Coronary artery (tissue), 2 donors: ENCODE results near the gene FBLN2.

Experiments used
- DNase-seq: peaks from one replicate; pipeline ENCODE4 v3.0.0-alpha.2; 2017; ENCODE audit warnings: low spot score
- H3K27ac ChIP-seq, 2 donors: fragments of 200-600 bp; sonication (generic); one replicate each; pipeline ENCODE4 v1.5.1; 2016 to 2019
- H3K4me3 ChIP-seq: fragments of 200-600 bp; sonication (generic); 2 replicates; pipeline ENCODE4 v1.5.1; 2016; ENCODE audit warnings: mild to moderate bottlenecking, moderate library complexity
- CTCF ChIP-seq: fragments of 200-600 bp; sonication (generic); IDR thresholded peaks from one replicate; pipeline ENCODE4 v1.5.1; 2019; ENCODE audit warnings: antibody characterized with exemption

Gene FBLN2

GRCh38 chr3:13614607-13615006 lies 65.7 kb downstream of the FBLN2 start:
- no peak overlapping the region for H3K4me3 ChIP-seq
- no peak for TF ChIP-seq CTCF
- no peak for DNase-seq
- H3K27ac ChIP-seq: no peak overlapping the region

DNA sequence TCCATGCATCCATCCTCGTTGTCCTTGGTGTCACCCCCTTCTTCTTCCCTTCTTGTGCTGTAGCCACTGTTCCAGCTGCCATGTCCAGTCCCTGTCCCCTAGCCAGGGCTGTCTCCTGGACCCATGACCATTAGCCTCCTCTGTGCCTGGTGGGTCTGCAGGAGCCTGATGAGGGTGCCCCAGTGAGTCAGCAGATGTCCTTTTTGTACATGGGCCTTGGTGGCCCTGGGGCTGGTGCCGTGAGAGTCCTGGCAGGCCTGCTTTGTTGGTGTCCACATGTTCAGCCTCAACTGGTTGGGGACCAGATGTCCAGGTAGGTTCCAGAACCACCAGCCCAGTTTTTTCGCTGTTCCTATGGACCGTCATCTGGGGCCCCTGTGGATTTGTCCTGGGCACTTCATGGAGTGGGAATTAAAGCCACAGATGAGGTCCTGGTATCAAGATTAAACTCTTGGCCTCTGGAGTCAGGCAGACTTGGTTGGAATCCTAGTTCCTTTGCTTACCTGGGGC lies 66.1 kb downstream of the FBLN2 start:
- Histone ChIP-seq H3K27ac (no peak overlapping the region), H3K4me3 (no peak overlapping the region)
- TF ChIP-seq CTCF: no peak
- DNase-seq: no peak

GRCh38 chr3:13616359-13616758 lies 67.4 kb downstream of the FBLN2 start:
- H3K4me3 ChIP-seq: no peak overlapping the region
- no peak overlapping the region for H3K27ac ChIP-seq
- TF ChIP-seq CTCF: no peak
- DNase-seq: no peak

DNA sequence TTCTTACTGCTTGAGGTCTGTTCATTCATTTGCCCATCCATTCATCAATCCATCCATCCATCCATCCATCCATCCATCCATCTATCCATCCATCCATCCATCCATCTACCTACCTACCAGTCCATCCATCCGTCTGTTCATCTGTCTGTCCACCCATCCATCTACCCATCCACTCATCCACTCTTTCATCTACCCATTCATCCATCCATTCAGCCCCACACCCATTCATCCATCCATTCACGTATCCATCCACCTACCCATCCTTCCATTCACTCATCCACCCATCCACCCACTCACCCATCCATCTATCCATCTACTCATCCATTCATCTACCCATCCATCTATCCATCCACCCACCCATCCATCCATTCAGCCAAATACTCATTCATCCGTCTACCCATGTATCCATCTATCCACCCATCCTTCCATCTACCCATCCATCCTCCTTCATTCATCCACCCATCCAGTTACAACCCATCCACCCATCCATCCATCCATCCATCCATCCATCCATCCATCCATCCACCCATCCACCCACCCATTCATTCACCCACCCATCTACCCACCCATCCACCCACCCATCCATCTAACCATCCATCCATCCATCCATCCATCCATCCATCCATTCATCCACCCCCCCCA lies 68.3 kb downstream of the FBLN2 start:
- TF ChIP-seq CTCF: no peak
- DNase-seq: no peak
- H3K27ac ChIP-seq: no peak overlapping the region
- no peak overlapping the region for H3K4me3 ChIP-seq

- Histone ChIP-seq H3K4me3 (no peak overlapping the region), H3K27ac (no peak overlapping the region)
- DNase-seq: no peak
- no peak for TF ChIP-seq CTCF
Measured at GRCh38 chr3:13617981-13618380, 69.1 kb downstream of the FBLN2 start.

- DNase-seq: no peak
- Histone ChIP-seq H3K4me3 (no peak overlapping the region), H3K27ac (no peak overlapping the region)
- TF ChIP-seq CTCF: no peak
Measured at GRCh38 chr3:13618836-13619235, 69.9 kb downstream of the FBLN2 start.

DNA sequence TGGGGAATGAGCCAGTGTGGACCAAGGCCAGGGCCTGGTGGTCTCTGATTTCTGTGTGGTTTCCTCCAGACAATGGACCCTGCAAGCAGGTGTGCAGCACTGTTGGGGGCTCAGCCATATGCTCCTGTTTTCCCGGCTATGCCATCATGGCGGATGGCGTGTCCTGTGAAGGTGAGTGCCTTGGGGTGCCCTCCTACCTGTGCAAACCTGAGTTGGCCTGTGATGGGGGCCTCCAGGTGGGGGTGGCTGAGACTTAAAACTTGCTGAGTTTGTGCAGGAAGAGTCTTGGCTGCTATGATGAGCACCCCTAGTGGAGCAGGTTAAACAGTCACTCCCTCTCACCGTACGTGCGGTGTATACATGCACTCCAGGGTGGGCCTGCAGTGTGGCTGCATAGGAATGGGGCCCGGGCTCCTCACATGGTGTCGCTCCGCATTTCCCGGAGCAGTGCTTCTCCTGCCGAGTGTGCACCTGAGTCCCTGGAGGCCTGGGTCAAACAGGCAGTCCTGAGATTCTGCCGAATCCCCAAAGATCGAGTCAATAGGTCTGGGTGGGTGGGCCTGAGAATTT lies 70.8 kb downstream of the FBLN2 start:
- DNase-seq: no peak
- no peak overlapping the region for H3K4me3 ChIP-seq
- H3K27ac ChIP-seq: no peak overlapping the region
- no peak for TF ChIP-seq CTCF
